ENCODE measurements around the gene COL8A1.

Gene COL8A1

DNA sequence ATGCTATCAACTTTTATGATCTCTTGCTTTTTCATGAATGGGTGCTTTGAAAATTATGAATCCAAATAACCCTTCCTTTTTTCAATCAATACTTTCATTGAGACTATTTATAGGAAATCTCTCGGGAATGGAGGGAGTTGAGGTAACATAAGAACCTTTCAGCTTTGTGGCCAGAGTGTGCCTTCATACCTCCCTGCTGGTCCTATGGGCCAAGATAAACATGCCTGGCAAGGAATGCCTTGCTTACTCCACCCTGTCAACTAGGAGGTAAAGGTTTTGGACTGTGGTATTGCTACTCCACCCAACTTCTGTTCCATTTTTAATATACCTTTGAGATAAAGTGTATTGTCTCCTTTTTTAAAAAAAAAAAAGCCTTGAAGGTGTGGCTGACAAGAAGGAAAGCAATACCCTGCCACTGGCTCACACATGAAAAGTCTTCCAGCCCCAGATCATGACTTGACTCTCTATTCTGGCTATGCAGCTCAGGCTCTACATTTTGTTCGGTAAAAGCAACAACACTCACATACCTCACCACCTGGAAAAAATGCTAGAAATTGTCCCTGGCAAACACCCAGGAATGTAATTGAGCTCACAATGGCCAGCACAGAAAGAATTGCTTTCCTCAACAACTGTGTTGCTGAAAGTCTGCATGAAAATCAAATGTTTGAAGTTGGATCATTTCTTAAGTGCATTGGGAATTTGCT, 35.8 kb downstream of the COL8A1 start:
- no peak for DNase-seq (ENCODE audit: low read depth)

DNA sequence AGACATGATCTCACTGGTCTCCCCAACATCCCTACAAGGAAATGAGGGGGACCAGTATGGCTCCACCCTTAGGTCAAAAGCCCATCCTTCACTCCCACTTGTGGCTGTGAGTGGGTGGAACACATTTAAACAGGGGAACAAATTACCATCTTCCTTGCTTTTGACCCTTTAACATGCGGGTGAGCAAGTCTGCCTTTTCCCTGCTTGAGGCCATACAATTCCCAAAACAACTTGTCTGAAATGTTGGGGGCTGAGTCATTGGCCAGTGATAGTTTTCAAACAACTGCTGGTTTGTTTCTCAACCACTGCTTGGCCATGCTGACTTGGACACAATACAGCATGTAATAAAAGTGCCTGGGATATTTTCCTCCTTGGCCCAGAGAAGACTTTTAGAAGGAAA, 39.6 kb downstream of the COL8A1 start:
- no peak for DNase-seq (ENCODE audit: low read depth)

DNA sequence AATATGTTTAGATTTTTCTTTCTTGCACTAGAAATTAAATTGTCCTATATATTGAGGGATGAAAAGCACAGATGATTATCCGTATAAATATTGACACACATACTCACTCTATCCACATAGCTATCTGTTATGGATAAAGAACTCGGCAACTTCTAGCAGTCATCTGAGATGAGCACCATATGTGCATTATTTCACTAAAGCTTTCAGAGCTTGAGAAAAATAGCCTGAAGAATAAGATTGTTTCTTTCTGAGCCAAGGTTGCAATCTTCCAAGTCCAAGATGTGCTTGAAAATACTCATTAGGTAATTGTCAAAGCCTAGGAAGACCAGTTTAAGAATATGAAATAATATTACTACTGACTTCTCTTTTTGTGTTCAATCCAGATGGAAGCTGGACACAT, 40.5 kb downstream of the COL8A1 start:
- no peak for DNase-seq (ENCODE audit: low read depth)

DNA sequence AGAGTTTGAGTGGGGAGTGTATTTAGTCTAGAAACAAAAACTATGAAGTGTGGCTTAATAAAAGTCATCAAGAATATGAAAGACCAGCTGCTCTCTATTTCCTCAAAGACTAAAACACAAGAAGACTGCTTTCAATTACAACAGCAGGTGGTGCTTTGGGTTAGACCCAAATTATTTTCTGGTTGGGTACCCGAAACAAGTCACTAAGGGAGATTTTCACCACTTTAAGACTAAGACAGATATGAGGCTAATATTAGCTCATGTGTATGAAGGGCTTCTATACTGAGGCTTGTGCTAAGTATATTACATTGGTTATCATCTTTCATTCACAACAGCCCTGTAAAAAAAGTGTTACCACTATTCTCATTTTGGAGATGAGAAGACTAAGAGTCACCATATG, 43.1 kb downstream of the COL8A1 start:
- DNase-seq (ENCODE audit: low read depth): no peak

DNA sequence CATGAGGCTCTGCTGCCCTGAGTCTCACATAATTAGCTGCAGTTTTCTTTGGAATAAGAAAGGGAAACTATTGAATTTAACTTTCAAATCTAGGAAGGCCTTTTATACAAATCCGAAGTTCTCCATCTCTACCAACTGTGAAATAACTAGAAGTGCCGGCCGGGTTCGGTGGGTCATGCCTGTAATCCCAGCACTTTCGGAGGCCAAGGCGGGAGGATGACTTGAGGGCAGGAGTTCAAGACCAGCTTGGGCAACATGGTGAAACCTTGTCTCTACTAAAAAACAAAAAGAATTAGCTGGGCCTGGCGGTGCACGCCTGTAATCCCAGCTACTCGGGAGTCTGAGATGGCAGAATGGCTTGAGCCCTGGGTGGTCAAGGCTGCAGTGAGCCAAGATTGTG, 43.6 kb downstream of the COL8A1 start:
- DNase-seq (ENCODE audit: low read depth): no peak

DNA sequence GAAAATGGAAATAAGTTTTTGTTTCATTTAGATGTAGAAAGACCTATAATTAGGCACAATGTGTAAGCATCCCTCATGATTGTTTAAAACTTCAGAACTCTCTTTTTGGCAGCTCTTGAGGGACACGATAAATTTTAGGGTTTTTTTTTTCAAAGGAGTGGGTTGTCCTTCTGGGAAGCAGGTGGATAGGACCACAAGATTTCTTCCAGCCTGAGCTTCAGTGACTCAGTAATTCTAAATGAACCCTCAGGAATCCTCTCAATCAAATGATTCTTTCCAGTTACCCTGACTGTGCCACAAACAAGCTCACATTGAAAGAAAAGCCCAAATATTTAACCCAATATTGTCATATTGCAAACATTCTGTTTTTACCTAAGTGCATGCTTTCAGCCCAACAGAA, 45.1 kb downstream of the COL8A1 start:
- DNase-seq (ENCODE audit: low read depth): no peak

DNA sequence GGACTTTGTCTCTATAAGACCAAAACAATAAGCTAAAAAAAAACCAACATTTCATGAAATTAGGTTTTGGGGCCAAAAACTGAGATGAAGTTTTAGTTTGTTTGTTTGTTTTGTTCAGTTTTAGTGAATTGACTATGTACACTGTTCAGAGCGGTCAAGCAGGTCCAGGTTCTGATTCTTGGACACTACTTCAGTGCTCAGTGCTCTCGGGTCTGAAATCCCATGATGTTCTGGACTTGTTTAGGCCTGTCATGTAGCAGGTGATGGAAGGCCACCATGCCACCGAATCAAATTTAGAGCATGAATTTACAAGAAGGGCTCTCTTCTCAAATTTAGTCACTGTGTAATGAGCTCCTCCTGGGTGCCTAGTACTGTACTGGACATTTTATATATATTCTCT, 45.5 kb downstream of the COL8A1 start:
- DNase-seq (ENCODE audit: low read depth): no peak

DNA sequence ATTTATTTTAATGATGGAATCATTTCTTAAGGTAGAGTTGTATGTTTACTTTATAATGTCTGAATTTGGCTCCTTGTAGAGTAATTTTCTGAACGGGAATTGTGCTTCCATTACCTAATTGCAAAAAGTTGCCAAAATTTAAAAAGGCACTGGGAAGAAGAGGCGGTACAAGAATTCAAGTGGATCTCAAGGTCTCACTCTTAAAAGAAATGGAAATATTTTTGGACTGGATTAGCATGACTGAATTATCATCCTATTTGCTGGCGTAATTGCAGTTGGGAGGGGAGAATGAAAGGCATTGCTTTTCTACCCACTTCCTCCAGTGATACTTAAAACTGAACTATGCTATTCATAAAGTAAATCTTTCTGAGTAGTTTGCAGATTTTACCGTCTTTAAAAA, 46.2 kb downstream of the COL8A1 start:
- no peak for DNase-seq (ENCODE audit: low read depth)

DNA sequence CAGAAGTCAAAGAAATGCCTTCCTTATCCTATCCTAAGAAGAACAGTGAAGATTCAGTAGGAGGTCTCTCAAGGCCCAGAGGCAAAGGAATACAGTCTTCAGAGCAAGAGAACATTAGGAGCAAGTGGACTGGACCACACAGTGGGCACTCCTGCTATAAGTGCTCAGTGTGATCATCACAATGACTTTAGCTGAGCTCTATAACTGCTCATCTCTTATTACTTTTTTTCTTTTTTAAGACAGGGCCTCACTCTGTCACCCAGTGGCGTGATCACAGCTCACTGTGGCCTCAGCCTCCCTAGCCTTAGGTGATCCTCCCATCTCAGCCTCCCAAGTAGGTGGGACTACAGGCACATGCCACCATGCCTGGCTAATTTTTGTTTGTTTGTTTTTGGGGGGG, 48.1 kb downstream of the COL8A1 start:
- DNase-seq (ENCODE audit: low read depth): no peak

DNA sequence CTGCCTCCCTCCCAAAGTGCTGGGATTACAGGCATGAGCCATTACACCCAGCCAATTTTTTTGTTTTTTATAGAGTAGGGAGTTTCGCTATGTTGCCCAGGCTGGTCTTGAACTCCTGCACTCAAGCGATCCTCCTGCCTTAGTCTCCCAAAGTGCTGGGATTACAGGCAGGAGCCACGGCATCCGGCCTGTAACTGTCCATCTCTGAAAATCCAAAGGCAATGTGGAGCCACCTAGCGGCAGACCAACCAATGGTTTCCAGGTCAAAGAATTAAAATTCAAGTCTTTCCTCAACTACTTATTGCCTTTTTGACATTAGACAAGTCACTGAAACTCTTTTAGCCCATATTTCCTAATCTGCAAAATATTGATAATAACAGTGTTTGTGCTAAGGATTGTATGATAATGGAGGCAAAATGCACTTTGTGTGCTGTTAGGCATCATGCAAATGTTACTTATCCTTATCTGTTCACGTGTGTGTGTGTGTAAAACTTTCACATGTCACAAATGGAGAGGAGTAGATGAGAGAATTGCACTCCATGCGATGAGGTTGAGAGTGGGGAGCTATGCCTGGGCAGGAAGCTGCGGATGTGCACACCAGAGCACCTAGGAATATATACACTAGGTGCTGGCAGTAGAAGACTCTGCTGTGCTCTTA, 48.7 kb downstream of the COL8A1 start:
- no peak for DNase-seq (ENCODE audit: low read depth)

DNA sequence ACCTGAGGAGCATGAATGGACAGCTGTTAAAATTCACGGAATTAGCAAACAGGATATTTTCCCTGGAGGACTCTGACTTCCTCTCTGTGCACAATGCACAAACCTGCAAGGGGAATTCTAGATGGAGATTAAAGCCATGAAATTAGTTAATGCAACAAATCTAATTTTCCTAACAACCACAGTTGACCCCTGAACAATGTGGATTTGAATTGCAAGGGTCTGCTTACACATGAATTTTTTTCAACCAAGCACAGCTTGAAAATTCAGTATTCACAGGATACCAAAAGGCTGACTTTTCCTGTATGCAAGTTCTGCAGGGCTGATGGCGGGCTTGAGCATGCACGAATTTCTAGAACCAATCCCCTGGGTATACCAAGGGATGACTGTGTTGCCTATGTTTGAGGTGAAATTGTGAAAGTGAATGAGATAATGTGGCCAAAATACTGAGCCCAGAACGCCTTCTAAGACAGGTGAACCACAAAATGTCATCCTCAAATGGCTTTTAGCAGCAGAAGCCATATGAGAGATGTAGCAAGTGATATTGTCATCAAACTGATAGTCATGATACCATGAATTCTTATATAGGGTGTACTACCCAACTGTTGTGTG, 52.5 kb downstream of the COL8A1 start:
- no peak for DNase-seq (ENCODE audit: low read depth)

DNA sequence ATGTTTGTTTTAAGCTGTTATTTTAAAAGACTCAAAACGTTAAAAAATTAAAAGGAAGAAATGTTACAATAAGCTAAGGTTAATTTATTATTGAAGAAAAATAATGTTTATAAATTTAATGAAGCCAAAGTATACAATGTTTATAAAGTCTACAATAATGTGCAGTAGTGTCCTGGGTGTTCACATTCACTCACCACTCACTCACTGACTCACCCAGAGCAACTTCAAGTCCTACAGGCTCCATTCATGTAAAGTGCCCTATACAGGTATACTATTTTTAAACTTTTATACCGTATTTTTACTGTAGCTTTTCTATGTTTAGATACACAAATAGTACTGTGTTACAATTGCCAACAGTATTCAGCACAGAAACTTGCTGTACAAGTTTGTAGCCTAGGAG, 55.2 kb downstream of the COL8A1 start:
- no peak for DNase-seq (ENCODE audit: low read depth)

DNA sequence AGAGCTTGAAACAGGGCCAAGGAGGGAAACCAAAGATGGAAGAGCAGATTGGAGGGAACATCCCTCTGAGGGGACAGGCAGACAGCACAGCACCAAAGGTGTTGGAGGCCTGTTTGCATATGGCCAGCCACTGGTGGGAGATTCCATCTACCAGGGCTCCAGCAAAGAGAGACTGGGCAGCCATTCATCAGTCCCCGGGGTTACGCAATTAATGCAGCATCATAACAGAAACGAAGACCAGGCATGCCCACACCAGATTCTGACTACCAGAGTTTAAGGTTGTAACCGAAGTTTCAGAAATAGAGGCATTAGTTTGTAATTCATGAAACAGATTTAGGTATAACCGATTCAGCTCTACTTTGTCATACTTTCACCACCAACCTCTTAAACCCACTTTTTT, 58.1 kb downstream of the COL8A1 start:
- no peak for DNase-seq (ENCODE audit: low read depth)

DNA sequence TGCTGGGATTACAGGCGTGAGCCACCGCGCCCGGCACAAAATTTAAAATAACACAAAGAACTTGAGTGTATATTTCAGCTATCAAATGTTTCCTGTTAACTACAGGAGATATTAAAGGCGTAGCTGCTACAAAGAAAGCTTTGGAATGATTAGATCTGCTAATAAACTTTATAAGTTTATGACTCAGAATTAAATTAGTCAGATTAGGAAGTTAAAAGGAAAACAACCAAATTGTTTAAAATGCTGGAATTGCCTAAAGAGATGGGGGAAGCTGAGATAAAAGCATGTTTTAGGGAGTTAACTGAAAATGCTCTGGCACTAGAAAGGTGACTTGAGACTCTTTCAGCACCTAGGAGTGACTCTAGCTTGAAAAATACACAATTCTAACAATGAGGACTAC, 58.9 kb downstream of the COL8A1 start:
- no peak for DNase-seq (ENCODE audit: low read depth)

DNA sequence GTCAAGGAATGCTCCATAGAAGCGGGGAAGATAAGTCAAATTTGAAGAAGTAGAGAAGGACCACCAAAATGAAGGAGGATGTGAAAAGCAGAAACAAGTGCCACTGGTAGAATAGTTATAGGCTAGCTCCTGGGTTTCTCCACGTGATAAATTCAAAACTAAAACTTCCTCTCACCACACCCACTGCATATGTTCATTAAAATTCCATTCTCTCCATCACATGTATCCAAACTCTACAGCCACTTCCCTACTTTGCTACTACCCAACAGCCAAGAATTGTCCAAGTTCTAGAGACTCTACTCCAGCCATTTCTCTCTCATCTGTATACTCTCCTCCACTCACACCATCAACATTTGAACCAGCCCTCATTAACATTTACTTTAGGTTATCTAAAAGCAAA, 60.5 kb downstream of the COL8A1 start:
- no peak for DNase-seq (ENCODE audit: low read depth)

DNA sequence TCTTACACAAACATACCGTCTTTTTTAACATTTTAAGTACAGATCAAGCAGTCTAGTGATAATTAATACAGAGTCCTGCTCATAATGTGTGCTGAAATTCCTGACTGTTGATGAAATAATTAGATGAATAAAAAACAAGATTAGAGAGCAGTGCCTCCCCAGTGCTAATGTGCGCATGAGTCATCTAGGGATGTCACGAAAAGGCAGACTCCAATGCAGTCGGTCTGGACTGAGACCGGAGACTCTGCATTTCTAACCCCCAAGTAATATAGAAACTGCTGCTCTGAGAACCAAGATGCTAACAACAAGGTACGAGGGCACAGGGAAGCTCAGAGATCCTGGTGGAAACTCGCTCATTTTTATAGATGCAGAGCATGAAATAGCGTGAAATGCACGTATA, 61.4 kb downstream of the COL8A1 start:
- no peak for DNase-seq (ENCODE audit: low read depth)

DNA sequence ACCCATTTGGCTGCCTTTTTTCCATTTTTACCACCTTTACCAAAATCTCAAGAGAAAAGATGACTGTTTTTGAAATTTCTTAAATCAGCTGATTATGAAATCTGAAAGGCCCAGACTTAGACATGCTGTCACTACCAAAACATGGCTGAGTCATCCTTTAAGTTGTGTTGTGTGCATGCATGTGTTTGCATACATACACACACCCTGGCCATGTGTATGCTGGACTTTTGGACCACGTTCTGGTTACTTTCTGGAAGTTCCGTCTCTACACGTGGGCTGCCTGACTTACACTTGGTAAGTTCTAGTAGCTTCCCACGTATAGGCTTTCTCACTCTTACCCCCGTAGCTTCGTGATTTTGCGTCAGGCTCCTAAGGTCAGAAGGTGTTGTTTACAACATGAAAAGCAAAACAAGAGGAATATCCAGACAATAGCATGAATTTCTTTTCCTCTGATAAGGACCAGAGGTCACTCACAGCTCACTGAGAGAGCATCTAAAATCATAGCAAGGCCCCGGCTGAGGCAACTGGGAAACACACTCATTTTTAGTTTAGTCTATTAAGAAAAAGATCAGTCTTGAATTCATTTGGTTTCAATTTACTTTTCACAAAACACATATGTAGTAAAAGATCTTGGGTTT, 62.4 kb downstream of the COL8A1 start:
- no peak for DNase-seq (ENCODE audit: low read depth)

DNA sequence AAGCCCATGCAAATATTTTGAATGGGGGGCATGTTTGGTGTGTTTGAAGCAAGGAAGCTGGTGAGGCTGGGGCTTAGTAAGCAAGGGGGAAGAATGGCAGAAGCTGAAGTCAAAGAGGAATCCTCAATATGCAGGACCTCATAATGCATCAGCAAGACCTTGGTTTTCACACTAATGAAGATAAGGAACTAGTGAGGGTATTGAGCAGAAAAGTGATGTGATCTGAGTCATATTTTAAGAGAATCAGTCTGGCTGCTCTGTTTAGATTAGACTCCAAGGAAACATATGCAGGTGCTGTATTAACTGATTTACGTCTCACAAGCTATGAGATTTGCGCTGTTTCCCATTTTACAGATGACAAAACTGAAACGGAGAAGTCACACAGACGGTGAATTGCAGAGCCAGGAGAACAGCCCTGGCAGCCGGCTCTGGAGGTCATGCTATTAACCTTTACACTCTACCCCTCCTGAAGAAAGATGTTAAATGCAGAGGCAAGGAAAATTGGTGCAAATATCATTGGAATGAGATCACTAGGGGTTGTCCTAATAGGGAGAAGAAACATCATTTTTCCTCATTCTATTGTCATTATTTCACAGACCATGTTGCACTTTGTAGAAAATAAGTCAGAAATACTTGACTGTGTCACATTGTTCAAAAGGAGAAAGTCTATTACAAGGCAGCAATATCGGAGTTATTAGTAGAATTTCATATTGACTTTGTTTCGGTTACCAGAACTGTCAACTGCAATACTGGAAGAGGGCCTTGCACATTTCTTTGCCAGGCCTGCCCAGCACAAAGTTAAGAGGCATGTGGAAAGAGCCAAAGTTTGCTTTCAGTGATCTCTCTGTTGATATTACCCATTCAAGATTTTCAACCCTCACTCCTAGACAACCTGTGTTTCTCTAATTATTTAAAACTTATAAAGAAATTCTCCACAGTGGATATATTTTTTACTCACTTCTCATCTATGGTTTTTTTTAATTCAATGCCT, 64.9 kb downstream of the COL8A1 start:
- DNase-seq (ENCODE audit: low read depth): no peak

DNA sequence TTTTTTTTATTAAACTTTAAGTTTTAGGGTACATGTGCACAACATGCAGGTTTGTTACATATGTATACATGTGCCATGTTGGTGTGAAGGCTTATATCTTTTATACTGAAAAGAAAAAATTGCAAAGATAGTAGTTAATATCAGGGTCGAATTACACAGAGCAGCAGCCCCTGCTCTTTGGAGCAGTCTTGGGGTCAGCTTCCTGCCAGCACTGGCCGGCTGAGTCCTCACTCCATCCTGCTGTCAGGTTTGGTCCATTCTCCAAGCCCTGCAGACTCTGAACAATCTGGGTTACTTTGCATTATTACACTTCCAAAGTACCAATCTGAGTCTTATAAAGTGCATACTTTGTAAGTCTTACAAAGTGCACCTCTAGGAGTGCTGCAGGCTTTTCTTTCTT, 66.0 kb downstream of the COL8A1 start:
- no peak for DNase-seq (ENCODE audit: low read depth)

DNA sequence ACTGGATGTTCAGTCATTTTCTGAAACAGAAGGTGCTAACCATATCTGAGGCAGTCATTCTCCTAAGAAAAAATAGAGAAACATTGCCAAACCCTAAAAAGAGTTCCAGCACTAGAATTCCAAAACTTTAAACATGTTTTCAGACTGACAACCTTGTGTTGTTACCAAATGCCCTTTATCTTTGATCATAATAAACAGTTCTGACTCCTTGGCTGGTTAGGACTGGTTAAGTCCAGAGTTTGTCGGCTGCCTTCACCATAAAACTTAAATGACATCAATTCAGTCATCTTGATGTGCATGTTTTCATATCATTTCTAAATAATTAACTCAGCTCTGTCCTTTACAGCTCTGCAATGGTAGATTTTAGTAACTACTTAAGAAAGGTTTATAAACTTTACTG, 68.0 kb downstream of the COL8A1 start:
- no peak for DNase-seq (ENCODE audit: low read depth)

DNA sequence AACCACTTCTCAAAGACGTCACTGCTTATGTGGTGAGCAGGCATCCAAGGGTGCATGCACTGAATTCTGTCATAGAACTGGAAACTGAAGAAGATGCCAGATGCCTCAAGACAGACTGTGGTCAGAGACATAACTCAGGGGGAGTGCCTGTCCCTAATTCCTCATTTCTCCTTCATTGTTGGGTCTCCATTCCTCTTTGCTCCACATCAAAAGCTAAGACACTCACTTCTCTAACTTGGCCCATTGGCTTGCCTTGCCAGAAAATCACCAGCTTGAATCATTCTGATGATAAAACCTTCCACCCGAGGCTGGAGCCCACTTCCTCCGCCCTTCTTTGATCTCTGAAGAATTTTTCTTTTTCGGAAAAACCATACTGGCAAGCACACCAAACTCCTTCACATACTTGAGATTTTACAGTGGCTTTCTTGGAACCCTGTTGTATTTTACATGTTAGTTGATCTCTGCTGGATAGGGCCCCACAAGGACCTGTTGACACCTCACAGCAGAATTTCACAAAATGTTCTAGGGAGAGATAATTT, 69.9 kb downstream of the COL8A1 start:
- no peak for DNase-seq (ENCODE audit: low read depth)

DNA sequence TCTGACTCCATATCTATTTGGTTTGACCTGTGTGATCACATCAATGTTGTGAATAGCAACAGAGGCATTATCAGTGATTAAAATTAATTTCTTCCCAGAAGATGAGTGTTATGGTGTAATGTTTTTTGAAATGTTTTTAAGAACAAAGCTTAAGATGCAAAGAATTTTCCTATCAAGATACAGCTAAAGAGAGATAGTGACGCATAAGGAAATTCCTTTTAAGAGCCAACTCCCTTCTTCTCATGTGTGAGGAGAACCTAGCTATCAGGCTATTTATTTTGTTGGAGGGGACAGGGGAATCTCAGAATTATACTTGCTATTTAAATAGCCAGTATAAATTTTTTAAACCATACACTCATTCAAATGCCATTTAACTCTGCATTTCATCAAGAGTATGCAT, 71.3 kb downstream of the COL8A1 start:
- DNase-seq (ENCODE audit: low read depth): no peak

Measured in stimulated activated CD8-positive, alpha-beta memory T cell treated with anti-CD3 and anti-CD28 coated beads, Interleukin-15, amount 100 ng/mL, for 1 hour (primary cell).